HK-2 (cell line): Measurements from ENCODE around the gene RFX8.

ENCODE experiments used
- DNase-seq: peaks from one replicate; pipeline ENCODE4 v3.0.0-alpha.2; 2018; ENCODE audit not compliant: unreplicated experiment

RFX8 gene

DNA sequence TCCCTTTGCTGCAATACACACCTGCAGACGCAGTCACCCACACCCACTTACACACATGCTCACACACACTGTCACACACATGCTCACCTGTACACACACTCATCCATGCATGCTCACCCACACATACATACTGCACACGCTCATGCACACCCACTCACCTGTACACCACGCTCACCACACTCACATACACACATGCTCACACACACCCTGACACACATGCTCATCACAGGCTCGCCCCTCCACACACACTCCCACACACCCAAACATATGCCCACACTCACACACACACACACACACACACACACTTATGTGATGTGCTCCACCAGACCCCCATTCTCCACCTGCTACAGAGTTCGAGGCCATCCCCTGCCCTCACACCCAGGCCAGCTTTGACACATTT lies 64.8 kb downstream of the RFX8 start:
- DNase-seq, result no peak

DNA sequence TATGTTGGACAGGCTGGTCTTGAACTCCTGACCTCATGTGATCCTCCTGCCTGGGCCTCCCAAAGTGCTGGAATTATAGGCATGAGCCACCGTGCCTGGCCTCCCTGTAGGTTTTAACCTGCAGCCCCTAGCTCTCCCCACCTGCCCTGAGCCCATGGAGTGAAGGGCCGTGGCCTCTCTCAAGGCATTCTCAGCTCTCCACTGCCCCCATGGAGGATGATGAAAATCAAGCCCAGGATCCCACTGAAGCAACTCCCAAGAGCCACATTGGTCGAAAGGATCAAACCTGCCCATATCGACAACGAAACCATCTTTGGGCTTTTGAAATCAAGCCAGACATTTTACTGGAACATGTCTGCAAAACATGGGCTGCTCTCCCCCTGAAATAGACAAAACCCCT lies 65.2 kb downstream of the RFX8 start:
- no peak for DNase-seq

DNA sequence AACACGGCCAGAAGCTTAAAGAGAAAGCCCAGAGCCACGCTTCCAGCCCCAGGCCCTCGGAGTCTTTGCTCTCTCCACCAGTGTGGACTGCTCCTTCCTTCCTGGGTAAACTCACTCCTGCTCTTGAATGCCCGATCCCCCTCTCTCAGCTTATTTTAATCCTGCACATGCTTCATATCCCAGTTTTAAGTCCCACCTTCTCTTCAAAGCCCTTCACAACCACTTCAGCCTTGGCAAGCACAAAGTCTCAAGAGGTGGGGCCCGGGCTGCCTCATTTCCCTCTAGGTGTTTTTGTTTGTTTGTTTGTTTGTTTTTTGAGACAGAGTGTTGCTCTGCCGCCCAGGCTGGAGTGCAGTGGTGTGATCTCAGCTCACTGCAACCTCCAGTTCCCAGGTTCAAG lies 66.0 kb downstream of the RFX8 start:
- DNase-seq, result no peak

DNA sequence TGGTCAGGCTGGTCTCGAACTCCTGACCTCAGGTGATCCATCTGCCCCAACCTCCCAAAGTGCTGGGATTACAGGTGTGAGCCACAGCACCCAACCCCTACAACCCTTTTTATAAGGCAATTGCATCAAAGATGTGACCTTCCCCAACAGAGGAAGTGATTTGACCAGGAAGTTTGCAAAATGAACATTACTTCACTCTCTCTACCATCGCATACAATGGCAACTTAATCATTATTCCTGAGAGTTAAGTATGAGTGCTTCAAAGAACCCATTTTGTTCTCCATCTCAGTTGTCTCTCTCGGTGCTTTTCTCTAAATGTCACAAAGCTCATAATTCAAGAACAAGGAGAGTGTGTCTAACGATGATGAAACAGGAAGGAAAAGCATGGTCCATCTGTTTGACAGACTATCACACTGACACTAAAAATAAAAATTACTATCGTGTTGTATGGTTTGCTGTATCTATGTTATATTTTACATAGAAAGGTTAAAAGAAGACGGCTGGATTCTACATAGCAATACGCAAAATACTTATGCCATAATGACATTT lies 69.5 kb downstream of the RFX8 start:
- no peak for DNase-seq

DNA sequence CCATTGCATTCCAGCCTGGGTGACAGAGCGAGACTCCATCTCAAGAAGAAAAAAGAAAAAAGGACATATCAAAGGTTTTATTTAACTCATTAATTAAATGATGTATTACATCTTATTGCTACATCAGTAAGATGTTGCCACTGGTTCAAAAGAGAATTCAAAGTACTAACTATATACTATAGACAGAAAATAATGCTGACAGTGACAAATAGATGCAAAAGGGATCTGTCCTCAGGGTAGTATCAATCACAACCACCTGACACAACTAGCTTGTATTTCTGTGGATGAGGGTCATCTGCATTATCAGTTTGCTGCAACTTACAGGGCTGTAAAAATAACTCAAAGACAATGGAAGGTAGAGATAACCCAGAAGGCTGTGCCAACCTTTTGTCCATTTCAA lies 71.2 kb downstream of the RFX8 start:
- no peak for DNase-seq

DNA sequence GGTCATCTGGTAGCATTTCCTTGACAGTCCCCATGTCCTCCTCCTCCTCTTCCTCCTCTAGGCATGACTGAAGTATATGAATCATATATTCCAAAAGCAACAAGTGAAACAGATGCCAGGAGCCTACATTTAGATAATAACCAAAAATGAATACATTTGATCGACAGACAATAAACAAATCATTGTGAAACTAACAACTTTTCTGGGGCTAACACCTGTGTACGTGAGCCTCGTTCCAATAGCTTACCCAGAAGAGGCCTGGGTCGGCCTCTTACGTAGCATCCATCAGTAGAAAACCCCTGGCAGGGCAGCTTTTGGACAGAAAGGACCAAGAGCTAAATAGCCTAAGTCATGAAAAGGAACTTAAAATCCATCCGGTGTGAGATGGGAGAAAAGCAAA lies 72.3 kb downstream of the RFX8 start:
- no peak for DNase-seq

DNA sequence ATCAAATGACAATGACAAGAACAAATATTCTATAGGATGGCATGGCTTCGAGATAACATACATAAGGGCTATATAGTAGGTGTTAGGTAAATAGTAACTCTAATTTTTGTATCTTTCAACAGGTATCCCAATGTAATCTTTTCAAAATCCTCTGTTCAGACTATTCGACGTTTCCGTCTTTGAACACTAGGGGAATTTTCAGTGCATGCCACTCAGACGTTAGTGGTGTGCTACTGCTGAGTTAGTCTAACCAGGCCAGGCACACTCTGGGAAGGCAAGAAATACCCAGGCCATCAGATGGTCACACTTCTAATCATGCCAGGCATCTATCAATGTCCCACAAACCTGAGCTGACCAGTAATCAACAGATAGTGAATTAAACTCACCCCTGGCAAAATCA lies 73.0 kb downstream of the RFX8 start:
- DNase-seq, result no peak

DNA sequence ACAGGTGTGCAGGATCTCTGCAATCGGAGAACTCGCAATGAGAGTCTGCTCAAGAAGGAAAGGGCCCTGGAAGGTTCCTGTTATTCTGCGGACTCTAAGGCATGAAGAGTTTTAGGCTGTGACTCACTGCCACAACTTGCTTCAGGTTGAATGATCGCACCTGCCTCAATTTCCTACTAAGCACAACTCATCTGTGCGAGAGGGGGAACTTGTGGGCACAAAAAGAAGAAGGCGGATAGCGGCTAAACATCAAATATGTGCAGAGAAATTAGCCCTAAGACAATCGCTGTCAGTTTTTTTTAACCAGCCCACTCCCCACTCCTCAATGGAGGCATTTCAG lies 73.6 kb downstream of the RFX8 start:
- DNase-seq, result no peak

DNA sequence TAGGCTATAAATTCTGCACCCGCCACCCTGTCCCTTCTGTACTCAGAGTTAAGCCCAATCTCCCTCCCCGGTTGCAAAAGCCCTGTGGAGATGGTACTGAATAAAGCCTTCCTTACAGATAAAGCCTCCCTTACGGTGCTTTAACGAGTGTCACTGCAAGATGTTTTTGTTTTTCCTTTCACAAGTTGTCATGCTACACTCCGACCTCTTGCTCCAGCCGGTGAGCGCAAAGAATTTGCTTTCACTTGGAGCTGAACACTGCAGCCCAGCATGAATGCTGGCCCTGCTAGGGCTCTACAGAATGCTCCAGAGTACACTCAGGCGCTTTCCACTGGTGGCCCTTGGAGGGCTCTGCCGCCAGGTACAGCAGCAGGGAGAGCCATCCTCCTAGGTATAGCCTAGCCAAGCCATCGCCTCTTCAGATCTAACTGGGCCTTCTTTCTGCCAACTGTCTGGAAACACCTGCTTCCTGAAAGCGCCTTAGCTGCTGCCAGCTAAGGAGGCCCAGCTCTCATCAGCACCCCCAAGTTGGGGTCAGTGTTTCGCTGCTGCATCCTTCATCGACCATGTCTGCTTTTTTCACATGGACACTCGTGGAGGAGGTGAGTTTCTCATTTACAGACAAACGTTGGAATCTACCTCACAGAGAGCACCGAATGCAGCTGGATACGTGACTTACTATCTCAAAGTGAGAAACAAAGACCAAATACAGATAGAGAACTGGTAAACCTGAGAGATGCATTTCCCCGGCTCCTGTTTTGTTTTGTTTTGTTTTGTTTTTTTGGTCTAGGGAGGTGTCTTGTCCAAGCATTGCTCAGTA lies 74.2 kb downstream of the RFX8 start:
- no peak for DNase-seq

DNA sequence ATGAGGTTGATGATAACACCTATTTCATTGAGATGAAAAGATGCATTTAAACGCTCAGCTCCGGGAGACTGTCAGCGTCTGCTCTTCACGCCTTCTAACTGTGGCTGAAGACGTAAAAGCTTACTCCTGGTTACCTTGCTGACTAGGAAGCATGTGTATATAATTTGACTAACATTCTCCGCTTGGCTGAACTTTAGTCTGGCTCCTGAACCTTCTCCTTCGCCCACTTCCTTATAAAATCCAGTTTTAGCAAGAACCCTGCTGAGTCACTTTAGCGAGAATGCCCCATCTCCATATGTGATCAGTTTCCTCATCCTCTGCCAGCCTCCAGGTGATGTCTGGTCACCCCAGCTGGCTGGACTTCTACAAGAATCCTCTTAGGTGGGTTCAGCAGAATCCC lies 74.9 kb downstream of the RFX8 start:
- DNase-seq, result peak; percentile 36

DNA sequence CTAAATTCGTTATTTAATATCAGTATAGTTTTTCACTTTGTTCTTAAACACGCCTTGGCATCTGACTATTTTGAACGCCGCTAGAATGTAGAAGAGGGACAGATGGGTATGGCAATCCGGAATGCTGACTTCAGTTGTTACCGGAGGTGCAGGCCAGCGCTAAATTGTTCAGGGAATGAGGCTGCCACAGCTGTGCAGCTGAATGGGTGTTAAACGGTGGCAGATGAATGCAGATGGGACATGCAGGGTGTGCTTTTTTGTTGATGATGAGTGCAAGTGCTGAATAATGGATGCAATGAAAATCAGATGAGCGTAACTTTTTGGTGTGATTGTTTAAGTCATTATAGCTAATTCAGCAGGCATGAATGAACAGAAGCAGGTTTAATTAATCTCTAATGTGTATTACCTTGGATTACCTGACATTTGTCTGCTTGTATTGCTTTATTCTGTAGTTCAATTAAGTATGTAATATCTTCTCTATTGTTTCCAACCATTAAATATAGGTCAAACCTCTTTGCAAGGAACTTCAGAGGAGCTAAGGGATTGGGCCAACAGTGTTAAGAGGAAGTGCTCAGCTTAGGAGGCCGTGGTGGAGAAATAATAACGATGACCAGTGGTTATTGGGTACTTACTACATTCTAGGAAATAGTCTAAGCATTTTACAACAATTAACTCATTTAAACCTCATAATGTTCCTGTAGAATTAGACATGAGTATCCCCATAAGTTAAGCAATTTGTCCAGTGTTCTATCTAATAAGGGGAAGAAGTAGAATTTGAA lies 75.7 kb downstream of the RFX8 start:
- DNase-seq, result no peak

DNA sequence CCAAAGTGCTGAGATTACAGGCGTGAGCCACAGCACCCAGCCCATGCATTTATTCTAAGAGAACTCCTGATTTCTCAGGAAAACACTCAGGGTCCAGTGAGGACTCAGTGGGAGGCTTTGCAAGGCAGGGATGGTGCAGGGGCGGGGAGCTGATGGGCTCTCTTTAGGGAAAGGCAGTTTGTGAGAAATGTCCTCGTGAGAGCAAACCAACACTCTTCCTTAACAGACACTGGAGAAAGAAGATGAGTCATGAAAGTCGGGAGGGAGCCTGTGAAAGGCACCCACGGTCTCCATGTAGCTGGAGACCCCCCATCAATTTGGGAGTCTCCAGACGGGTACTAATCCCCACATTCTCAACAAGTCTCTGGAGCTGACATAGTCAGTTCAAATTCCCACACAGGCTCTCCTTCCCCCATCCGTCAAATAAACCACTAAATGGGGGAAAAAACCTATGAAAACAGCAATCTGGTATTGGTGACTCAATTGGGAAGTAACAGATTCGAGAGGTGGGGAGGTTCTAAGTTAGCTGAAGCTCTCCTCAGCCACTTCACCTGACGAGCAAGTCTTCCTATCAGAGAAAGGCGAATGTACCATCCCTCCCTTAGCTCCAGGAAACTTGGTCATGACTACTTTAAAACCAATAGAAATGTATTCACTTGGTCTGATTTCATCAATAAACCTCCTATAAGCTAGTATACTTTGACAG lies 76.6 kb downstream of the RFX8 start:
- no peak for DNase-seq

DNA sequence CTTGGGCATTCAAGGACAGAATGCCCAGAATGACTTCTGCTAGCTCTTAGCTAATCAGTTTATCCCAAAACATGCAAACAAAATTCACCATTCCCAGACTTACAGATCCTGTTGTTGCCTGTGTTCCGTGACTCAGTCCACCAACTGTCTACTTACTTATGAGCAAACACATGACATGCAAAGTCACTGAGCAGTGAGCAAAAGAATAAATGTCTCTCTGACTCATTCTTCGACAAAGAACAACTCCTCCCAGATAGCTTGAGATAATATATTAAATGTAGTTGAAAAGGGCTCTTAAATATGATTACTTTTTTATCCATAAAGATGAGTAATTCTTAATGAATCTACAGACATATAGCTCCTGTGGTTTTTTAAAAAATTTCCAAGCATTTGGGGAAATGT lies 78.6 kb downstream of the RFX8 start:
- no peak for DNase-seq

DNA sequence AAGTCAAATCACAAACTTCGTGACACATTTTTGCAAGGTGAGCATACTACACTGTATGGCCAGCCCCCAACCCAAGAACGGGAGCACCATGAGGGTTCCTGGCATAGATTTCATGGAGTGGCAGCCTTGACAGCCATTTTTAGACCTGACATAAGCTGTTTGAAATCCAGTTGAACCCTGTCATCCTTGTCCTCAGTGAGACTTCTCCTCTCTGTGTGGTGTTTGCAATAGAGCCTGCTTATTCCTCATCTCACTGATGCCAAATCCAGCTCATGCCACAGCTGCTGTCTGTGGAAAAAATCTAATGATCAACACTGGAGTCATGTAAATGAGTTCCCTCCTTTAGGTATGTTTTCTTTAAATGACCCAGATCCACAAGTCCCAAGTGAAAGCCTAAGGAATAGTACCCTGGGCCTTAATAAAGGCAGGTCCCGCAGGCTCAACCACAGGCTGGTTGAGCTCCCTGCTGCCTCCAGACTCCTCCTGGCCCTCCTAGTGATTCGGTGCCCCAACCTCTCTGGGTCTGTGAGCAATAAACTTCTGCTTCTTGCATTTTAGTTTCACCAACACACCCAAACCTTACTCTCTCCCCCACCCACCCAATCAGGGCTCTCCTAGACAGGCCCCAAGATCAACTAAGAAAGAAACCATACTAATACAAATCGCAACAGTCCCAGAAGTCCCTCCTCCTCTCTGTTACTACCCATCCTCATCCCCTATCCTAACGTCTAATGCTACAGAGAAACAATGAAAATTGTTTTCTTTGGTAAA lies 79.2 kb downstream of the RFX8 start:
- DNase-seq, result no peak

DNA sequence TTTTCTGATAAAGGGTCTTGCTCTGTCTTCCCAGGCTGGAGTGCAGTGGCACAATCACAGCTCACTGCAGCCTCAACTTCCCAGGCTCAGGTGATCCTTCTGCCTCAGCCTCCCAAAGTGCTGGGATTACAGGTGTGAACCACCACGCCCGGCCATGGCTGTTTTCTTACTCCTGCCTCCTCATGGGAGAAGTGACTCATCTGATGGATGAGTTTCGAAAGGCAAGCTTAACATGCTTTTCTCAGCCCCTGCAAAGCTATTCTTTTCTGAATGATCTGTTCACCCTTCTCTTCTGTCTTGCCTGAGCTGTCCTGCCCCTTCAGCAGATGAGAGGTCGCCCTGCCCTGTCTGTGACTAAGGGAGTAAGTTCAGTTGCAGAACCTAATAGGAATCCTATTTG lies 86.7 kb downstream of the RFX8 start:
- DNase-seq, result no peak

DNA sequence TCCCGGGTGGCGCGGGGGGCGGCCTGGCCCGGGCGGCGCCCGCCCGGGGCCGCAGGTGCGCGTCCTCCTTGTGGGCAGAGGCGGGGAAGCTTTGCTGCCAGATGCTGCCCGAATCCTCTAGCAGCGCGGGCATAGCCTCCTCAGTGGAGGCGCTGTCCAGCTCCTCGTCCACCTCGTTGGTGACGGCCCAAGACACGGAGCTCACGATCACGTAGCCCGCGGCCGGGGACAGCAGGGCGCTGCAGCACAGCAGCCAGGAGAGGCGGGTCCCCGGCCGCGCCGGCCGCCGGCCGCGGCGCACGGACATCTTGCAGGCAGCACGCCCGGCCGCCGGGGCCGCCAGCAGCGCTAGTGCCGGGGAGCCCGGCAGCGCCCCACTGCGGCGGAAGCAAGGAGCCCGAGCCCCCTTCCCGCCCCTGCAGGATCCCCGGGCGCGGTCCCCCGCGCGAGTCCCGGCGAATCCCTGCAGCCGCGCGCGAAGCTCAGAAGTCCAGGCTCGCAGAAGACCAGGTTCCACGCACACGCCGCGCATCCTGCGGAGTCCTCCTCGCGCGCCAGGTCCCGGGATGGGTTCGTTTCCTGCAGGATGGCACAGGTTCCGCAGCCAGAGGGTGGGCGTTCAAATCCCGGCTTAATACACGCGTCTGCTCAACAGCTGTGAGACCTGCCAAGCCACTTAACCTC lies 87.6 kb downstream of the RFX8 start, which contains the start of gene CREG2:
Gene CREG2 (minus strand): TSS at position 353 of the 684 bp plus-strand sequence. CDS start 46 bp downstream, at position 307.
- peak; percentile 68 for DNase-seq

DNA sequence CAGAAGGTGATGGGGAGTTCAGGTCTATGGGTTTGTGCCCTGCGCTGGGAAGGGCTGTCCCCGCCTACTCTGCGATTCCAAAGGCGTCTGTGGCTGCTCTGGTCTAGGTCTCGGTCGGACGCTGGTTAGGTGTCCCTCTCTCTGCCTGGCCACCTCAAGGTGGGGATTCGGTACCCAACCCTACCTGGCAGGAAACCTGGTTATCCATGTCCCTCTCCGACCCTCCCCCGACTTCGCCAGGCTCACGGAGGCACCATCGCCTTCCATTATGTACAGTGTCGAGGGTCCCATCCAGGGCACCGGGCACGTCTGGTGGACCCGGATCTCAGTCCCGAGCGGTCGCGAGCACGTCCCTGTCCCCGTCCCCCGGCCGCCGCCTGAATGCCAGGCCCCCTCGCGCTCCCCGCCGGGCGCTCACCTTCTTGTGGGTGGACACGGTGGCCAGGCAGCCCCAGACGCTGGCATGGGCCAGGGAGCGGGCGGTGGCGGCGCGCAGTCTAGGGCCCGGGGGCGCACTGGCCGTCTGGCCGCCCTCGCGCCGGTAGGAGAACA lies 88.2 kb downstream of the RFX8 start:
- DNase-seq, result no peak

DNA sequence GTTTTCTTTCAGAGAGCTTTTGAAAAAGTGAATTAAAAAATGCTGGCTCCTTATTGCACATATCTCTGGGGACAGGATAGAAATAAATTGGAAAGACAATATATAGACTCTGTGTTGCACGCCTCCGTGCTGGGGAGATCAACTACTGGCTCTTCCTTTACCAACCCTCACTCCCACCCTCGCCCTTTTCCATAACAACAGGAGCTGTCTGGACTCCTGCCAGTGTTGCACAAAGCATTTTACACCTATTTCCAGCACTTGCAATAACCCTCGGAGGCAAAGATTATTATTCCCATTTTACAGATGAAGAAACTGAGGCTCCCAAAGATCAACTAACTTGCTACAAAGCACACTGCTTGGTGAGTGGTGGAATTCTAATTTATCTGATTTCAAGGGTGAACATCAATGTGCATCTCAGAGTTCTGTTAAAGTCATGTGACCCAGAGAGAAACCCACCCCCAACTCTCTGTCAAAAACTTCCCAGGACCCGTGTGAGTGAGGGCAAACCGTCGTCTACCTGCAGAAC lies 91.8 kb downstream of the RFX8 start:
- DNase-seq, result no peak

DNA sequence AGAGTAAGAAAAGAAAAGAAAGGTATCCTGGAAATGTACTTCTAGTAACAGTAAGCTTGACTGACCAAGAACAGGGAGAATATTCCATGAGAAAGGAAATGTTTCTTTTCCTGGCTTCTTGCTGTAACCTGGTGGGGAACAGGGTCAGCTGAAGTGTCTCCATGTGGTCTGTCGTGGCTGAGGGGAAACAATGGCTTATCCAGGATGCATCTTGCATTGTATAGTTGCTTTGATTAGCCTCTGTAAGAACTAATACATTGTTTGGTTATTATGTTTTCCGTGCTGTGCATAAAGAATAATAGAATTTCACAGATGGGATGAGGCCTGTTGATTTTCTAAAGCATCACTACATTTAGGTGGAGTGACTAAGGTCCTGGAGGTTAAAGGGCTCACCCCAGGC lies 92.5 kb downstream of the RFX8 start:
- no peak for DNase-seq

DNA sequence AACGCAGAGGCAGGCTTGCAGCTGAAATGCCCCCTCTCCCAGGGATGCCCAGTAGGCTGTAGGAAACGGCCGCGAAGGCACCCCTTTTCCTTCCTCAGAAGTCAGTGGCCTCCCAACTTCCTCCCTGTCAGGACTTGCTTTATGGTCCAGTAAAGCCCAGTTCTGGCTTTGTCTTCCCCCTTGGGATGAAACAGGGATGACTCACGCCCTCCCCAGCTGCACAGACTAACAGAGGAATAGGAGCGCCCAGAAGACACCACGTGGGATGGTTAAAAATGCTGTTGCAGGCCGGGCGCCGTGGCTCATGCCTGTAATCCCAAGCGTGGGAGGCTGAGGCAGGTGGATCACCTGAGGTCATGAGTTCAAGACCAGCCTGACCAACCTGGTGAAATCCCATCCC lies 94.5 kb downstream of the RFX8 start:
- peak; percentile 51 for DNase-seq

DNA sequence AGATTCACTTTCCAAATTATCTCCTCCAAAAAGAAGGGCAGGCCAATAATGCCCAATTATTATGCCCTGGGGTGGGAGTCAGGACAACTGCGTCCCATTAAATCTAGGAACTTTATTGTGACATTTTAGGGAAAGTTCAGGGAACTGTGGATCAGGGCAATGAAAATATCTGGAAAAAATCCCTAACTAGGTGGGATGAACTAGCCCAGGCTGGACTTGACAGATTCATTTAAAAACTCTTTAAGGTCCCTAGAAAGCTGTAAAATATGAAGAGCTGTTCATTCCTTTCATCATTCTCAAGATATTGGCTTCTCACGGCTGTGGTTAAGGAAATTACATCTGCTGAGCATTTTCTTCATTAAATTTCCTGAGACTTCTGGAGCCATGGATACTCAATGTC lies 95.8 kb downstream of the RFX8 start:
- DNase-seq, result no peak
